H9 (cell line): Measurements from ENCODE around the gene DNAI1. TPM values are rescaled to one million over a fixed set of nuclear protein-coding genes. Genes with fewer than 3 reads are reported as not detected.

ENCODE experiments used
- DNase-seq: peaks from one replicate; pipeline ENCODE4 v3.0.0-alpha.2; 2017
- H2AFZ ChIP-seq: one replicate; pipeline ENCODE4 v1.6.1; 2013; ENCODE audit warnings: mild to moderate bottlenecking, low read length, control low read depth, moderate library complexity
- H2AK5ac ChIP-seq: 2 replicates; pipeline ENCODE4 v1.6.1; 2013; ENCODE audit warnings: low read length, control low read depth, mixed read lengths; ENCODE audit not compliant: insufficient read length
- H2BK120ac ChIP-seq: one replicate; pipeline ENCODE4 v1.6.1; 2013; ENCODE audit warnings: low read depth, mild to moderate bottlenecking, low read length, control low read depth, inconsistent platforms; ENCODE audit not compliant: poor library complexity, severe bottlenecking
- H2BK12ac ChIP-seq: 2 replicates; pipeline ENCODE4 v1.6.1; 2013; ENCODE audit warnings: low read length, control low read depth, mixed read lengths, low read depth; ENCODE audit not compliant: insufficient read length
- H2BK15ac ChIP-seq: 2 replicates; pipeline ENCODE4 v1.6.1; 2013; ENCODE audit warnings: low read depth, low read length, control low read depth
- H2BK20ac ChIP-seq: one replicate; pipeline ENCODE4 v1.6.1; 2013; ENCODE audit warnings: low read depth, mild to moderate bottlenecking, low read length, control low read depth, inconsistent platforms; ENCODE audit not compliant: poor library complexity, severe bottlenecking
- H2BK5ac ChIP-seq: 2 replicates; pipeline ENCODE4 v1.6.1; 2013; ENCODE audit warnings: low read length, control low read depth, mixed read lengths; ENCODE audit not compliant: insufficient read length
- H3K14ac ChIP-seq: 2 replicates; pipeline ENCODE4 v1.6.1; 2013; ENCODE audit warnings: low read length, control low read depth; ENCODE audit not compliant: insufficient read depth
- H3K18ac ChIP-seq: 2 replicates; pipeline ENCODE4 v1.6.1; 2013; ENCODE audit warnings: low read depth, mild to moderate bottlenecking, mixed read lengths, low read length, control low read depth; ENCODE audit not compliant: insufficient read length
- H3K23ac ChIP-seq: 2 replicates; pipeline ENCODE4 v1.6.1; 2013; ENCODE audit warnings: low read length, control low read depth, mixed read lengths, low read depth; ENCODE audit not compliant: insufficient read length
- H3K23me2 ChIP-seq: 2 replicates; pipeline ENCODE4 v1.6.1; 2013; ENCODE audit warnings: low read depth, mild to moderate bottlenecking, mixed read lengths, low read length, control low read depth; ENCODE audit not compliant: insufficient read length, poor library complexity, severe bottlenecking
- H3K27ac ChIP-seq: 2 replicates; pipeline ENCODE4 v1.5.1; 2013; ENCODE audit warnings: low read length, control low read depth, mixed read lengths, low read depth; ENCODE audit not compliant: insufficient read length
- H3K27me3 ChIP-seq: 2 replicates; pipeline ENCODE4 v1.6.1; 2013; ENCODE audit warnings: low read length, control low read depth, inconsistent platforms; ENCODE audit not compliant: insufficient read depth
- H3K4ac ChIP-seq: 2 replicates; pipeline ENCODE4 v1.6.1; 2013; ENCODE audit warnings: low read depth, mild to moderate bottlenecking, control low read depth, inconsistent platforms, low read length, moderate library complexity
- H3K4me1 ChIP-seq: 2 replicates; pipeline ENCODE4 v1.6.1; 2013; ENCODE audit warnings: low read length, control low read depth, inconsistent platforms; ENCODE audit not compliant: insufficient read depth
- H3K4me2 ChIP-seq: 2 replicates; pipeline ENCODE4 v1.6.1; 2013; ENCODE audit warnings: low read length, control low read depth, mixed read lengths; ENCODE audit not compliant: insufficient read length, insufficient read depth
- H3K56ac ChIP-seq: 2 replicates; pipeline ENCODE4 v1.6.1; 2013; ENCODE audit warnings: low read depth, mild to moderate bottlenecking, mixed read lengths, low read length, control low read depth; ENCODE audit not compliant: insufficient read length
- H3K79me1 ChIP-seq: 2 replicates; pipeline ENCODE4 v1.6.1; 2013; ENCODE audit warnings: low read depth, mild to moderate bottlenecking, moderate library complexity, low read length, control low read depth, inconsistent platforms; ENCODE audit not compliant: insufficient read depth, poor library complexity, severe bottlenecking
- H3K79me2 ChIP-seq: 2 replicates; pipeline ENCODE4 v1.6.1; 2013; ENCODE audit warnings: low read length, control low read depth, inconsistent platforms; ENCODE audit not compliant: insufficient read depth
- H3K9ac ChIP-seq: 2 replicates; pipeline ENCODE4 v1.6.1; 2013; ENCODE audit warnings: low read length, control low read depth, mixed read lengths; ENCODE audit not compliant: insufficient read length; ENCODE audit errors: extremely low read depth
- H3K9me3 ChIP-seq: one replicate; pipeline ENCODE4 v1.6.1; 2013; ENCODE audit warnings: low read depth, low read length, inconsistent platforms; ENCODE audit not compliant: control insufficient read depth
- H3T11ph ChIP-seq: one replicate; pipeline ENCODE4 v1.6.1; 2013; ENCODE audit warnings: mild to moderate bottlenecking, low read length, control low read depth, inconsistent platforms
- H4K20me1 ChIP-seq: one replicate; pipeline ENCODE4 v1.6.1; 2013; ENCODE audit not compliant: control insufficient read depth, insufficient read length, insufficient read depth
- H4K5ac ChIP-seq: 2 replicates; pipeline ENCODE4 v1.6.1; 2013; ENCODE audit warnings: low read depth, mild to moderate bottlenecking, mixed read lengths, low read length, control low read depth; ENCODE audit not compliant: insufficient read length
- H4K8ac ChIP-seq: replicated peaks from 2 replicates; pipeline ENCODE4 v1.6.1; 2013; ENCODE audit warnings: low read length, control low read depth, mixed read lengths, low read depth; ENCODE audit not compliant: insufficient read length
- H4K91ac ChIP-seq: 2 replicates; pipeline ENCODE4 v1.6.1; 2013; ENCODE audit warnings: low read depth, mild to moderate bottlenecking, moderate library complexity, mixed read lengths, low read length, control low read depth; ENCODE audit not compliant: insufficient read length
- H3K27ac Mint-ChIP-seq, 3 experiments: 2 replicates in 2 of 3; 3 replicates in 1 of 3; pipeline ENCODE4 v1.8.0; 2020 to 2021; ENCODE audit warnings: mixed read lengths in 3 of 3, mild to moderate bottlenecking in 1 of 3, moderate library complexity in 1 of 3
- H3K27me3 Mint-ChIP-seq: 2 replicates; pipeline ENCODE4 v1.8.0; 2021; ENCODE audit warnings: low read depth, mild to moderate bottlenecking, moderate library complexity, mixed read lengths
- H3K36me3 Mint-ChIP-seq, 3 experiments: 2 replicates in 2 of 3; 3 replicates in 1 of 3; pipeline ENCODE4 v1.8.0; 2020 to 2021; ENCODE audit warnings: low read depth in 3 of 3, mixed read lengths in 3 of 3; ENCODE audit not compliant: insufficient read depth in 1 of 3
- H3K4me1 Mint-ChIP-seq, 2 experiments: 2 replicates each; pipeline ENCODE4 v1.8.0; 2020; ENCODE audit warnings: mixed read lengths in 2 of 2
- H3K4me3 Mint-ChIP-seq, 2 experiments: 2 replicates in 1 of 2; 3 replicates in 1 of 2; pipeline ENCODE4 v1.8.0; 2020 to 2021; ENCODE audit warnings: mild to moderate bottlenecking in 2 of 2, mixed read lengths in 2 of 2, moderate library complexity in 1 of 2
- H3K9me3 Mint-ChIP-seq, 2 experiments: 2 replicates in 1 of 2; 3 replicates in 1 of 2; pipeline ENCODE4 v1.8.0; 2020; ENCODE audit warnings: mild to moderate bottlenecking in 2 of 2, mixed read lengths in 2 of 2, moderate library complexity in 1 of 2
- WGBS: extraction: QIAGEN DNeasy Blood & Tissue Kit; methylation state at CpG from one replicate; pipeline ENCODE4 v1.1.7; 2013; ENCODE audit warnings: missing lambda C conversion rate, low lambda C conversion rate, mixed read lengths; ENCODE audit not compliant: insufficient read length; ENCODE audit errors: extremely low coverage; 5-methylcytosine and 5-hydroxymethylcytosine counted together
- total RNA-seq: library from RNA; stranded (reverse); gene quantifications from 2 replicates; pipeline ENCODE4 v1.2.1, GENCODE V29; 2021
- TF ChIP-seq, protein P1 (sequence below): fragments of 200-600 bp; sonication (generic); conservative IDR thresholded peaks from 3 replicates; pipeline ENCODE4 v1.8.0; 2021; ENCODE audit warnings: antibody characterized with exemption, mild to moderate bottlenecking

Gene DNAI1
- total RNA-seq, 1 experiment from 2014 or later = 0.22 TPM

DNA sequence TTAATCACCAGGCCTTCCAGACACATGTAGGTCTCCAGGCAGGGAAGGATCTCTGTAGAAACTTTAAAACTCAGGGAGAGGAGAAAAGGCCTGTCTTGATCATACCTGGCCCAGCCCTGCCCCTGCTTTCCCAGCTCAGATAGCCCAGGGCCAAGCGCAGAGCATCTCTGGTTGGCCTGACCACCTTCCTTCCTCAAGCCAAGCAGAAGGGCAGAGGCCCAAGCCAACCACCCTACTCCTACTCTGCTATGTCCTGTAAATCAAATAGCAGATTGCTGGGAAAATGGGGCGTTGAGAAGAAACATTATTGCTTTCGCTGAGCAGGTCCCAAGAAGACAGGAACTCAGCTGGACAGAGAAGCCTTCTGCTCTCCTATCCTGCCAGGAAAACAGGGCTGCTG, 49.9 kb downstream of the DNAI1 start:
- Histone ChIP-seq H3K79me2 (no peaks in the 10 kb centered on the region), H2BK20ac (no peak overlapping the region), H3K4me1 (peaks cover 16% of the 10 kb centered on the region; the same call in 1 of the 2 replicates), H3K27ac (no peak overlapping the region), H2BK12ac (no peak overlapping the region), H3K18ac (no peak overlapping the region), H3K27me3 (no peaks in the 10 kb centered on the region), H3K56ac (no peak overlapping the region), H3K79me1 (no peaks in the 10 kb centered on the region), H4K8ac (no peak overlapping the region), H3T11ph (no peak overlapping the region), H3K4ac (no peak overlapping the region), H3K9ac (no peak overlapping the region), H3K4me2 (no peak overlapping the region), H4K91ac (no peak overlapping the region), H2BK120ac (no peak overlapping the region), H4K20me1 (no peaks in the 10 kb centered on the region), H3K14ac (no peak overlapping the region), H2AFZ (no peak overlapping the region), H2AK5ac (no peak overlapping the region), H3K9me3 (no peaks in the 10 kb centered on the region), H4K5ac (no peak overlapping the region), H3K23me2 (no peaks in the 10 kb centered on the region), H3K23ac (no peak overlapping the region), H2BK15ac (no peak overlapping the region), H2BK5ac (no peak overlapping the region)
- TF ChIP-seq, protein P1, sequence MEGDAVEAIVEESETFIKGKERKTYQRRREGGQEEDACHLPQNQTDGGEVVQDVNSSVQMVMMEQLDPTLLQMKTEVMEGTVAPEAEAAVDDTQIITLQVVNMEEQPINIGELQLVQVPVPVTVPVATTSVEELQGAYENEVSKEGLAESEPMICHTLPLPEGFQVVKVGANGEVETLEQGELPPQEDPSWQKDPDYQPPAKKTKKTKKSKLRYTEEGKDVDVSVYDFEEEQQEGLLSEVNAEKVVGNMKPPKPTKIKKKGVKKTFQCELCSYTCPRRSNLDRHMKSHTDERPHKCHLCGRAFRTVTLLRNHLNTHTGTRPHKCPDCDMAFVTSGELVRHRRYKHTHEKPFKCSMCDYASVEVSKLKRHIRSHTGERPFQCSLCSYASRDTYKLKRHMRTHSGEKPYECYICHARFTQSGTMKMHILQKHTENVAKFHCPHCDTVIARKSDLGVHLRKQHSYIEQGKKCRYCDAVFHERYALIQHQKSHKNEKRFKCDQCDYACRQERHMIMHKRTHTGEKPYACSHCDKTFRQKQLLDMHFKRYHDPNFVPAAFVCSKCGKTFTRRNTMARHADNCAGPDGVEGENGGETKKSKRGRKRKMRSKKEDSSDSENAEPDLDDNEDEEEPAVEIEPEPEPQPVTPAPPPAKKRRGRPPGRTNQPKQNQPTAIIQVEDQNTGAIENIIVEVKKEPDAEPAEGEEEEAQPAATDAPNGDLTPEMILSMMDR = no peak
- Mint-ChIP-seq H3K27me3 (peaks cover 3% of the 10 kb centered on the region; the same call in 1 of the 2 replicates), H3K4me3 (no peak overlapping the region), H3K9me3 (no peaks in the 10 kb centered on the region), H3K4me1 (peaks cover 28 to 37% of the 10 kb centered on the region in 2 experiments), H3K36me3 (no peaks in the 10 kb centered on the region), H3K27ac (no peak overlapping the region)
- no peak for DNase-seq
- no CpG with 5 or more reads among the region's 3 CpGs for WGBS
